ENCODE measurements around the gene NAT14.
A peak's percentile ranks its signal among the peaks of the same experiment; 100 is the strongest.

The NAT14 gene

GRCh38 chr19:55453511-55454260 lies 31.3 kb upstream of the NAT14 start:
- no peak for DNase-seq (ENCODE audit: low read depth)
- no peak for TF ChIP-seq CTCF (conservative IDR thresholded peaks at IDR 0.05; ENCODE audit: low read length)
- no peak overlapping the region for H3K4me3 ChIP-seq (ENCODE audit: low read length)

GRCh38 chr19:55454787-55455243 lies 30.2 kb upstream of the NAT14 start:
- no peak overlapping the region for H3K4me3 ChIP-seq (ENCODE audit: low read length)
- TF ChIP-seq CTCF (conservative IDR thresholded peaks at IDR 0.05; ENCODE audit: low read length): peak; percentile 66
- peak; percentile 26 for DNase-seq (ENCODE audit: low read depth)

- no peak for DNase-seq (ENCODE audit: low read depth)
- no peak for TF ChIP-seq CTCF (conservative IDR thresholded peaks at IDR 0.05; ENCODE audit: low read length)
- no peak overlapping the region for H3K4me3 ChIP-seq (ENCODE audit: low read length)
Observed at GRCh38 chr19:55455576-55456235, 29.3 kb upstream of the NAT14 start.

GRCh38 chr19:55456347-55456746 lies 28.6 kb upstream of the NAT14 start:
- H3K4me3 ChIP-seq (ENCODE audit: low read length): no peak overlapping the region
- no peak for TF ChIP-seq CTCF (conservative IDR thresholded peaks at IDR 0.05; ENCODE audit: low read length)
- DNase-seq (ENCODE audit: low read depth): no peak

GRCh38 chr19:55457683-55458457 lies 27.1 kb upstream of the NAT14 start:
- no peak overlapping the region for H3K4me3 ChIP-seq (ENCODE audit: low read length)
- TF ChIP-seq CTCF (conservative IDR thresholded peaks at IDR 0.05; ENCODE audit: low read length): no peak
- DNase-seq (ENCODE audit: low read depth): no peak

- TF ChIP-seq CTCF (conservative IDR thresholded peaks at IDR 0.05; ENCODE audit: low read length): no peak
- peak overlapping the region; percentile 13 for H3K4me3 ChIP-seq (ENCODE audit: low read length)
- no peak for DNase-seq (ENCODE audit: low read depth)
Observed at GRCh38 chr19:55459551-55459949, 25.4 kb upstream of the NAT14 start.

All from AG10803 (cell line).